Neural progenitor cell (in vitro differentiated cells): ENCODE data around the gene ZSWIM5.

Experiments used
- EZH2 ChIP-seq: fragments of 200-600 bp; sonication (generic); IDR thresholded peaks from 2 replicates; pipeline ENCODE4 v1.6.1; 2017; ENCODE audit warnings: antibody characterized with exemption, mild to moderate bottlenecking, moderate library complexity
- TF ChIP-seq, protein P1 (sequence below): fragments of 200-600 bp; sonication (generic); IDR thresholded peaks from 2 replicates; pipeline ENCODE4 v1.5.1; 2017; ENCODE audit warnings: antibody characterized with exemption, mild to moderate bottlenecking

DNA sequence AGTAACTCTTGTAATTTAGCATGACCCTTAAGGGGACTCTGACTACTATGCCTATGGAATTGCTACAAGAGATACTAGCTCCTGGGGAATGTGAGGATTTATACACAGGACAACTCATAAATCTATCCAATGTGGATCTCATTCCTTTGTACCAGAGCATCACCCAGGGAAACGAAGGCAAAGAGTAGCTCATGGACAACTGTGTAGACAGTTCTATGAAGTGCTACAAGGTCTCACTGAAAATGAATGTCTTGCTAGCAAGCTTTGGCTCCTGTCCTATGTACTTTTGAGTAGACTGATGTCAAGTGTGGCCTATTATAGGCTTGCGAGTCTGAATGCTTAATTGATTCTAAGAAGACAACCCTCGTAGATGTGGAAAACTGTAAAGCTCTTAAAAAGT is 93.7 kb downstream of the ZSWIM5 start:
- TF ChIP-seq, protein P1, sequence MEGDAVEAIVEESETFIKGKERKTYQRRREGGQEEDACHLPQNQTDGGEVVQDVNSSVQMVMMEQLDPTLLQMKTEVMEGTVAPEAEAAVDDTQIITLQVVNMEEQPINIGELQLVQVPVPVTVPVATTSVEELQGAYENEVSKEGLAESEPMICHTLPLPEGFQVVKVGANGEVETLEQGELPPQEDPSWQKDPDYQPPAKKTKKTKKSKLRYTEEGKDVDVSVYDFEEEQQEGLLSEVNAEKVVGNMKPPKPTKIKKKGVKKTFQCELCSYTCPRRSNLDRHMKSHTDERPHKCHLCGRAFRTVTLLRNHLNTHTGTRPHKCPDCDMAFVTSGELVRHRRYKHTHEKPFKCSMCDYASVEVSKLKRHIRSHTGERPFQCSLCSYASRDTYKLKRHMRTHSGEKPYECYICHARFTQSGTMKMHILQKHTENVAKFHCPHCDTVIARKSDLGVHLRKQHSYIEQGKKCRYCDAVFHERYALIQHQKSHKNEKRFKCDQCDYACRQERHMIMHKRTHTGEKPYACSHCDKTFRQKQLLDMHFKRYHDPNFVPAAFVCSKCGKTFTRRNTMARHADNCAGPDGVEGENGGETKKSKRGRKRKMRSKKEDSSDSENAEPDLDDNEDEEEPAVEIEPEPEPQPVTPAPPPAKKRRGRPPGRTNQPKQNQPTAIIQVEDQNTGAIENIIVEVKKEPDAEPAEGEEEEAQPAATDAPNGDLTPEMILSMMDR: no peak
- TF ChIP-seq EZH2: no peak
